Lung (tissue), 12 donors: ENCODE measurements around the gene P2RY2. TPM values are rescaled to one million over a fixed set of nuclear protein-coding genes. Genes with fewer than 3 reads are reported as not detected.

Experiments used
- ATAC-seq: fragments of 200-7000 bp; cut with Tn5 transposase; one replicate; pipeline ENCODE4 v1.9.1; 2020; ENCODE audit warnings: moderate number of reproducible peaks; ENCODE audit not compliant: insufficient read depth, low FRiP score
- DNase-seq, 3 donors: peaks; one replicate each; pipeline ENCODE4 v3.0.0-alpha.2; 2013 to 2017
- H3K27ac ChIP-seq, 2 donors: one replicate each; pipeline ENCODE4 v1.5.1; 2013; ENCODE audit warnings: mild to moderate bottlenecking in 2 of 2, moderate library complexity in 2 of 2, control low read depth in 1 of 2, inconsistent platforms in 1 of 2, low read depth in 1 of 2, low read length in 1 of 2
- H3K27me3 ChIP-seq, 3 donors: one replicate each; pipeline ENCODE4 v1.5.1; 2013; ENCODE audit warnings: low read length in 2 of 3; ENCODE audit not compliant: control insufficient read depth in 3 of 3, insufficient read depth in 3 of 3
- H3K36me3 ChIP-seq, 4 donors: one replicate each; pipeline ENCODE4 v1.5.1; 2013; ENCODE audit warnings: low read length in 4 of 4, mild to moderate bottlenecking in 1 of 4, moderate library complexity in 1 of 4; ENCODE audit not compliant: control insufficient read depth in 4 of 4, insufficient read depth in 4 of 4
- H3K4me1 ChIP-seq, 5 donors: one replicate each; pipeline ENCODE4 v1.5.1; 2013; ENCODE audit warnings: low read length in 5 of 5, mild to moderate bottlenecking in 2 of 5, moderate library complexity in 1 of 5; ENCODE audit not compliant: control insufficient read depth in 5 of 5, insufficient read depth in 5 of 5
- H3K4me3 ChIP-seq: one replicate; pipeline ENCODE4 v1.5.1; 2013; ENCODE audit warnings: mild to moderate bottlenecking, control low read depth, moderate library complexity
- H3K9ac ChIP-seq, 2 donors: one replicate each; pipeline ENCODE4 v1.5.1; 2013; ENCODE audit warnings: low read length in 2 of 2, control low read depth in 1 of 2; ENCODE audit not compliant: insufficient read depth in 1 of 2
- H3K9me3 ChIP-seq, 4 donors: one replicate each; pipeline ENCODE4 v1.5.1; 2013; ENCODE audit warnings: low read length in 3 of 4, mild to moderate bottlenecking in 1 of 4, moderate library complexity in 1 of 4; ENCODE audit not compliant: control insufficient read depth in 4 of 4, insufficient read depth in 3 of 4
- WGBS, 2 donors: extraction: QIAGEN DNeasy Blood & Tissue Kit; methylation state at CpG; one replicate each; pipeline ENCODE4 v1.1.7; 2013; 5-methylcytosine and 5-hydroxymethylcytosine counted together
- polyA plus RNA-seq, 2 donors: library from polyadenylated mRNA; stranded (reverse); fragments of 200-250 nt; gene quantifications; one replicate each; pipeline ENCODE4 v1.2.1, GENCODE V29; 2013
- total RNA-seq, 2 donors: library from RNA; depleted of rRNA in 1 of 2; stranded (reverse); fragments of >200 nt in 1 of 2; gene quantifications; one replicate each; pipeline ENCODE4 v1.2.1, GENCODE V29; 2014 to 2021
- TF ChIP-seq, protein P1 (sequence below): IDR thresholded peaks from 2 replicates; pipeline ENCODE4 v1.5.1; 2012; ENCODE audit warnings: mild to moderate bottlenecking; ENCODE audit errors: control extremely low read depth, extremely low read depth
- donor health status: control.
- donor health status: control.
- donor health status: Bipolar disorder and iron deficiency.
- donor health status: healthy.
- donor health status: DM: yes; HTN: yes; CAD: no.

P2RY2 gene
- total and polyA plus RNA-seq, 4 donors, result 3.1 to 13.0 (median 6.5) TPM

DNA sequence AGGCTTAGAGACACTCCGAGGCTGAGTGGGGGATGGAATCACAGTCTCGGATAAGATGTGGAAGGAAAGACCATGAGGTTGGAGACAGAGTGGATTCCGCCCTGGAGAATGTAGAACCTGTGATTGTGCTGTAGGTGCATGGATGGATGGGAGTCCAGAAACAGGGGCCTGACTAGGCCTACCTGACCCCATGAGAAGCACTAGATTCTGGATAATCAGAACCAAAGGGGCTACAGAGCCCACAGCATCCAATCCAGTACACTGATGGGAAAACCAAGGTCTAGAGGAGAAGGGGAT, 43.6 kb upstream of the P2RY2 start:
- peaks cover 5 to 21% (median 9%) of the 10 kb centered on the region in 5 donors for H3K4me1 ChIP-seq
- DNase-seq (no peak), ATAC-seq (no peak)
- H3K9ac ChIP-seq, result no peak overlapping the region
- H3K9me3 ChIP-seq, result no peaks in the 10 kb centered on the region
- H3K27ac ChIP-seq, result peak overlapping the region in 1 of 2 donors; percentile 74
- H3K27me3 ChIP-seq, result no peaks in the 10 kb centered on the region
- WGBS, 2 donors, result 92 to 97% methylated on average over 3 of the region's 3 CpGs
- TF ChIP-seq, protein P1, sequence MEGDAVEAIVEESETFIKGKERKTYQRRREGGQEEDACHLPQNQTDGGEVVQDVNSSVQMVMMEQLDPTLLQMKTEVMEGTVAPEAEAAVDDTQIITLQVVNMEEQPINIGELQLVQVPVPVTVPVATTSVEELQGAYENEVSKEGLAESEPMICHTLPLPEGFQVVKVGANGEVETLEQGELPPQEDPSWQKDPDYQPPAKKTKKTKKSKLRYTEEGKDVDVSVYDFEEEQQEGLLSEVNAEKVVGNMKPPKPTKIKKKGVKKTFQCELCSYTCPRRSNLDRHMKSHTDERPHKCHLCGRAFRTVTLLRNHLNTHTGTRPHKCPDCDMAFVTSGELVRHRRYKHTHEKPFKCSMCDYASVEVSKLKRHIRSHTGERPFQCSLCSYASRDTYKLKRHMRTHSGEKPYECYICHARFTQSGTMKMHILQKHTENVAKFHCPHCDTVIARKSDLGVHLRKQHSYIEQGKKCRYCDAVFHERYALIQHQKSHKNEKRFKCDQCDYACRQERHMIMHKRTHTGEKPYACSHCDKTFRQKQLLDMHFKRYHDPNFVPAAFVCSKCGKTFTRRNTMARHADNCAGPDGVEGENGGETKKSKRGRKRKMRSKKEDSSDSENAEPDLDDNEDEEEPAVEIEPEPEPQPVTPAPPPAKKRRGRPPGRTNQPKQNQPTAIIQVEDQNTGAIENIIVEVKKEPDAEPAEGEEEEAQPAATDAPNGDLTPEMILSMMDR, result no peak
- H3K36me3 ChIP-seq, result no peaks in the 10 kb centered on the region
- H3K4me3 ChIP-seq, result no peak overlapping the region

GRCh38 chr11:73175551-73176144, 42.4 kb upstream of the P2RY2 start:
- Histone ChIP-seq H3K9ac (no peak overlapping the region), H3K4me1 (peaks cover 5 to 21% (median 8%) of the 10 kb centered on the region in 5 donors), H3K4me3 (no peak overlapping the region), H3K36me3 (no peaks in the 10 kb centered on the region), H3K27me3 (no peaks in the 10 kb centered on the region), H3K27ac (peak overlapping the region; percentile 58), H3K9me3 (no peaks in the 10 kb centered on the region)
- 68 to 72% methylated on average over 5 of the region's 5 CpGs for WGBS, 2 donors
- ATAC-seq (no peak), DNase-seq (no peak)
- TF ChIP-seq, protein P1, result no peak

DNA sequence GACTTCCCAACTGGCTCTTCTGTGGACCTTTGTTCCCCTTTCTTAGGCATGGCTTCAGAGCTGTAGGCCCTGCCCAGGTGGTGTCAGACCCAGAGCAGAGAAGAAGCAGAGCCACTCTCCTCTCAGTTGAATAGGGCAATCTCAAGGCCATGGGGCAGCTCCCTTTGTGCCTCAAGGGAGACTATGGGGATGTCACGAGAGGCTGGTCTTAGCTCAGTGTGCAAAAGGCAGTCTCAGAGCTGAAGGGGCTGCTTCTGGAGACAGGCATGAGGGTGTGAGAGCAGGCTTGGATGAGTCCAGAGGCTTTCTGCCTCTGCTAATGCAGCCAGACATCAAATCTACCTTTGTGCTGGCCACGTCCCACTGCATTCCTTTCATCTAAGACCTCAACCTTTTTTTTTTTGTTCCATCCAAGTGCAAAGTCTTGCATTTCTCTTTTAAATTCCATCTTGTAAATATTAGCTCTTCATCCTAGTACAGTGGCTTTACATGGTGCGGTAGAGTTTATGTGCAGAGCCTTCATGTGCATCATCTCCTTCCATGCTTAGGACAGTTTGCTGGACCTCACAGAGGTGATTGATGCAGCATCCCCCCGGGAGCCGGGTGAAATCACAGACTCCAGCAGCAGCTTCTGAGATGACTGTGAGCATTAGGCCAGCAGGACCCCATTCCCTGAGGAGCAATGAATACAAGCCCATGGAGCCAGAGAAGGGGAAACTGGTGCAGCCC, 41.8 kb upstream of the P2RY2 start:
- Histone ChIP-seq H3K9me3 (no peaks in the 10 kb centered on the region), H3K9ac (no peak overlapping the region), H3K27ac (peak overlapping the region; percentile 58 to 77), H3K36me3 (no peaks in the 10 kb centered on the region), H3K4me1 (peaks cover 5 to 21% (median 8%) of the 10 kb centered on the region in 5 donors), H3K4me3 (no peak overlapping the region), H3K27me3 (no peaks in the 10 kb centered on the region)
- 89 to 95% methylated on average over 5 of the region's 5 CpGs for WGBS, 2 donors
- TF ChIP-seq, protein P1, result no peak
- no peak for DNase-seq
- no peak for ATAC-seq

DNA sequence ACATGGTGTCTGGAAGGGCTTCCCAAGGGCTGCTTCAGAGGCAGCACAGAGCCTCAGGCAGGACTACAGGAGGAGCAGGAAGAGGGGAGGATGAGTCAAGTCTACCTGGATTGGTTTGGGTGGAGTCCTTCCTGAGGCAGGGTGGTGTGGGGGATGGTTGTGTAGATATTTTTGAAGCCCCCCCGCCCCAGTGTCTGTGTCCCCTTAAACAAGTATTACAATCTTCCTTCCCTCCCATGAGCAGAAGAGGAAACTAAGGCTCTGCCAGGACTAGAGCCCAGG, 41.3 kb upstream of the P2RY2 start:
- H3K4me1 ChIP-seq, result peaks cover 5 to 21% (median 8%) of the 10 kb centered on the region in 5 donors
- TF ChIP-seq, protein P1, result no peak
- H3K27me3 ChIP-seq, result no peaks in the 10 kb centered on the region
- no peak for DNase-seq
- no peak overlapping the region for H3K4me3 ChIP-seq
- 88 to 100% methylated on average over 1 of the region's 1 CpG for WGBS, 2 donors
- ATAC-seq, result no peak
- no peak overlapping the region for H3K9ac ChIP-seq
- no peaks in the 10 kb centered on the region for H3K9me3 ChIP-seq
- no peaks in the 10 kb centered on the region for H3K36me3 ChIP-seq
- H3K27ac ChIP-seq, result peak overlapping the region; percentile 73 to 77
